IPS DF 4.7 (cell line): ENCODE measurements around the gene RASD1.

Source experiments
- DNase-seq: peaks from one replicate; pipeline ENCODE4 v3.0.0-alpha.2; 2013; ENCODE audit warnings: low spot score; ENCODE audit errors: extremely low read depth

RASD1 gene

DNA sequence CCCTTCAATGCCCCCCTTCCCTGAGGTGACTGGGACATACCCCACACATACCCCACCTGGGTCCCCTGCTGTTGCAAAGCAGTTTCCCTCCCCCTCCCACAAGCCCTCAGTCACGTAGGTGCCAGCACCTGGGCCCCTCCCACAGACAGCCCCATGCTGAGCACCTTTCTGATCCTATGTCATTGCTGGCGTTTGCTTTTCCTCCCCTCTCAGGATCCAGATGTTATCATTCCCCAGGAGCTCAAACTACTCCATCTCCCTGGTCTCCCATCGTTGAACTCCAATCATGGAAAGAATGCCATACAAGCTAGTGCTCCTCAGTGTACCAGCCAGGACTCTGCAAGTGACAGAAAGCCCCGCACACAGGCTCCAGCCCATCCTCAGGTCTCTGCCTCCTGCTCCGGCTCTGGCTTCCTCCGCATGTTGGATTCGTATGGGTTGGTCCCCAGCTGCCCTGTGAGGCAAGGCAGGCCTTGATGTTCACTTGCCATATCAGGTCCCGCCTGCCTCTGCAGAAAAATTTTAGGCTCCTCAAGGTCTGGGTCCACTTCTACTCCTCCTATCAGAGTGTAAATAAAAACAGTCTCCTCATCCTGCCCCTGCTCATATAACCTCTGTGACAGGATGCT, 50.8 kb downstream of the RASD1 start:
- DNase-seq: no peak
